CD4-positive, alpha-beta T cell (primary cell): Measurements from ENCODE around the gene ZNF280B. TPM values are rescaled to one million over a fixed set of nuclear protein-coding genes. Genes with fewer than 3 reads are reported as not detected.

Experiments used
- ATAC-seq: fragments of 200-7000 bp; cut with Tn5 transposase; one replicate; pipeline ENCODE4 v1.10.0; 2022; ENCODE audit warnings: mild to moderate bottlenecking; ENCODE audit not compliant: poor library complexity
- CTCF ChIA-PET: fragments of 350-600 bp; sonication (Branson Sonifier 250); formaldehyde crosslinking; loops from one replicate; lab custom pipeline; 2021; ENCODE audit warnings: antibody characterized with exemption, inconsistent platforms; lab: Charles Lee
- POLR2A ChIA-PET: fragments of 350-600 bp; sonication (Branson Sonifier 250); formaldehyde crosslinking; loops from one replicate; lab custom pipeline; 2021; ENCODE audit warnings: antibody characterized with exemption, inconsistent platforms; lab: Charles Lee
- DNase-seq, 14 experiments: peaks; one replicate each; pipeline ENCODE4 v3.0.0-alpha.2; 2013 to 2020; ENCODE audit warnings: mixed read lengths in 2 of 14
- H3K27ac ChIP-seq, 2 donors: one replicate each; pipeline versions ENCODE4 v1.5.1 to v1.7.0; 2013; ENCODE audit warnings: low read length in 2 of 2, low read depth in 1 of 2, mild to moderate bottlenecking in 1 of 2
- H3K27me3 ChIP-seq, 2 experiments: 1 replicate in 1 of 2; 2 replicates in 1 of 2; pipeline versions ENCODE4 v1.6.1 to v1.7.0; 2013; ENCODE audit warnings: low read length in 2 of 2, control low read depth in 1 of 2, mild to moderate bottlenecking in 1 of 2, moderate library complexity in 1 of 2; ENCODE audit not compliant: insufficient read depth in 2 of 2, control insufficient read depth in 1 of 2
- H3K36me3 ChIP-seq: one replicate; pipeline ENCODE4 v1.6.1; 2013; ENCODE audit warnings: low read length, control low read depth; ENCODE audit not compliant: insufficient read depth
- H3K4me1 ChIP-seq: one replicate; pipeline ENCODE4 v1.6.1; 2013; ENCODE audit warnings: low read length, control low read depth; ENCODE audit not compliant: insufficient read depth
- H3K4me3 ChIP-seq: one replicate; pipeline ENCODE4 v1.5.1; 2013; ENCODE audit warnings: mild to moderate bottlenecking, low read length, moderate library complexity
- H3K9me3 ChIP-seq, 2 experiments: 1 replicate in 1 of 2; 2 replicates in 1 of 2; pipeline versions ENCODE4 v1.6.1 to v1.7.0; 2013; ENCODE audit warnings: low read length in 2 of 2, mild to moderate bottlenecking in 2 of 2, control low read depth in 1 of 2, moderate library complexity in 1 of 2; ENCODE audit not compliant: control insufficient read depth in 1 of 2, insufficient read depth in 1 of 2
- H3K27ac Mint-ChIP-seq: one replicate; pipeline ENCODE4 v1.8.0; 2020; ENCODE audit warnings: mixed read lengths
- H3K27me3 Mint-ChIP-seq: one replicate; pipeline ENCODE4 v1.8.0; 2021; ENCODE audit warnings: mixed read lengths
- H3K36me3 Mint-ChIP-seq: one replicate; pipeline ENCODE4 v1.8.0; 2021; ENCODE audit warnings: low read depth, mixed read lengths
- H3K4me1 Mint-ChIP-seq: one replicate; pipeline ENCODE4 v1.8.0; 2021; ENCODE audit warnings: low read depth, mixed read lengths
- H3K4me3 Mint-ChIP-seq: one replicate; pipeline ENCODE4 v1.8.0; 2020; ENCODE audit warnings: mild to moderate bottlenecking, mixed read lengths
- H3K9me3 Mint-ChIP-seq: one replicate; pipeline ENCODE4 v1.8.0; 2020; ENCODE audit warnings: mixed read lengths
- CTCF ChIP-seq: fragments of 200-600 bp; IDR thresholded peaks from one replicate; pipeline ENCODE4 v1.8.0; 2022; ENCODE audit warnings: antibody characterized with exemption, mild to moderate bottlenecking
- intact Hi-C, 2 experiments: fragments of 100-400 bp; cut with DNase I in 1 of 2; cut with micrococcal nuclease in 1 of 2; formaldehyde crosslinking; loops; one replicate each; pipeline versions ENCODE4 v1.15.1 to v1.9.0; 2023 to 2025; cut with DNase I, micrococcal nuclease
- total RNA-seq, 174 experiments: library from RNA in 2 of 174; stranded (reverse) in 2 of 174; gene quantifications; one replicate each; pipeline ENCODE4 v1.2.3 and lab custom pipeline; 2021 to 2026

Gene ZNF280B
- total RNA-seq, 2 experiments from 2014 or later = 1.0 to 1.2 TPM

- Histone ChIP-seq H3K4me1 (no peaks in the 10 kb centered on the region), H3K9me3 (no peaks in the 10 kb centered on the region), H3K27ac (no peak overlapping the region), H3K27me3 (no peaks in the 10 kb centered on the region), H3K4me3 (no peak overlapping the region), H3K36me3 (no peaks in the 10 kb centered on the region)
- no peak for TF ChIP-seq CTCF
- Mint-ChIP-seq H3K27me3 (peaks cover 3% of the 10 kb centered on the region), H3K4me3 (no peak overlapping the region), H3K9me3 (no peaks in the 10 kb centered on the region), H3K36me3 (no peaks in the 10 kb centered on the region), H3K27ac (no peak overlapping the region), H3K4me1 (no peaks in the 10 kb centered on the region)
- intact Hi-C loops = no loop called here
- ATAC-seq (no peak), DNase-seq (no peak)
- CTCF ChIA-PET = interaction anchor here (0.8 kb wide), 1 partner anchor 14 kb away, joined by 3 read pairs; the partner anchor contains the start of gene PRAME
- POLR2A ChIA-PET = no interaction called here
These were observed 36.5 kb upstream of the ZNF280B start for GRCh38 chr22:22545084-22545483.

- Histone ChIP-seq H3K4me3 (no peak overlapping the region), H3K9me3 (no peaks in the 10 kb centered on the region), H3K27me3 (no peaks in the 10 kb centered on the region), H3K27ac (no peak overlapping the region), H3K36me3 (no peaks in the 10 kb centered on the region), H3K4me1 (no peaks in the 10 kb centered on the region)
- TF ChIP-seq CTCF = no peak
- no peak overlapping the region for H3K27ac Mint-ChIP-seq
- ATAC-seq (no peak), DNase-seq (no peak)
- ChIA-PET POLR2A (no interaction called here), CTCF (no interaction called here)
- no peak overlapping the region for H3K4me3 Mint-ChIP-seq
- no peaks in the 10 kb centered on the region for H3K9me3 Mint-ChIP-seq
- intact Hi-C loops = no loop called here
- peaks cover 12% of the 10 kb centered on the region for H3K27me3 Mint-ChIP-seq
- H3K36me3 Mint-ChIP-seq = no peaks in the 10 kb centered on the region
- no peaks in the 10 kb centered on the region for H3K4me1 Mint-ChIP-seq
These were observed 29.9 kb upstream of the ZNF280B start for GRCh38 chr22:22538226-22538989.

GRCh38 chr22:22536916-22537315 is 28.4 kb upstream of the ZNF280B start:
- H3K27ac Mint-ChIP-seq = no peak overlapping the region
- TF ChIP-seq CTCF = no peak
- POLR2A ChIA-PET = no interaction called here

More at GRCh38 chr22:22536916-22537315, 28.4 kb upstream of the ZNF280B start:
- Histone ChIP-seq H3K27ac (no peak overlapping the region), H3K4me3 (no peak overlapping the region), H3K36me3 (no peaks in the 10 kb centered on the region), H3K4me1 (no peaks in the 10 kb centered on the region), H3K27me3 (no peaks in the 10 kb centered on the region), H3K9me3 (no peaks in the 10 kb centered on the region)
- DNase-seq (no peak), ATAC-seq (no peak)
- CTCF ChIA-PET = no interaction called here
- H3K9me3 Mint-ChIP-seq = no peaks in the 10 kb centered on the region
- peaks cover 12% of the 10 kb centered on the region for H3K27me3 Mint-ChIP-seq
- H3K36me3 Mint-ChIP-seq = no peaks in the 10 kb centered on the region
- H3K4me3 Mint-ChIP-seq = no peak overlapping the region
- no peaks in the 10 kb centered on the region for H3K4me1 Mint-ChIP-seq
- intact Hi-C loops = no loop called here
